Stomach (tissue), 4 donors: ENCODE measurements around the gene IFFO2.

Experiments used
- POLR2A ChIP-seq, 4 donors: fragments of 450-650 bp; IDR thresholded peaks; one replicate each; pipeline ENCODE4 v1.6.1; 2016; ENCODE audit warnings: antibody characterized with exemption in 4 of 4, control low read depth in 2 of 4, mild to moderate bottlenecking in 1 of 4, moderate library complexity in 1 of 4
- TF ChIP-seq, protein P1 (sequence below), 7 experiments: fragments of 450-650 bp in 4 of 7; fragments of 200-600 bp in 3 of 7; sonication (generic) in 3 of 7; IDR thresholded peaks; one replicate each; pipeline ENCODE4 v1.5.1; 2016 to 2019; ENCODE audit warnings: antibody characterized with exemption in 7 of 7, control low read depth in 2 of 7, mild to moderate bottlenecking in 1 of 7

DNA sequence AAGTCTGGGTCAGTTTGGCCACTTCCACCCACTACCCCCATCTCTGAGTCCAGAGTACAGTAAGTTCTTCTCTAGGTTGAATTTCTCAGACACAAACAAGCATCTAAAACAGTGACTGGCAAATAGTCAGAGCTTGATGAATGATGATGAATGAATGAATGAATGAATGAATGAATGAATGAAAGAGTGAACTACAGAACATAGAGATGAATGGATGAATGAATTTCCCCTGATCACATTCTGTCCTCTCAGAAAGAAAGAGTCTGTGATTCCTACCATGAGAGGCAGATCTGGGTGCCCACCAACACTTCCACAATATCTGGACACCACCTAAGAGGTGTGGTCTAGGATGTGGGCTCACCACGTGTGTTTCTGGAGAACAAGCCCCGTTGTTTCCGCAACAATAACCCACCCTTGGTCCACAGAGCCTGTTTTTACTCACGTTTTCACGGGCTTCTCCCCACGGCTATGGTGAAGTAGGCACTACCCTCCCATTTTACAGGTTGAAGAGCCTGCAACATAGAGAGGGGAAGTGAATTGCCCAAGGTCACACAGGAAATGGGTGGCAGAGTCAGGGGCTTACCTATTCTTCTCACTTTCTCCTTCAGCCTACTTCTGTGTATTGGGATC is 40.2 kb upstream of the IFFO2 start:
- TF ChIP-seq, protein P1, sequence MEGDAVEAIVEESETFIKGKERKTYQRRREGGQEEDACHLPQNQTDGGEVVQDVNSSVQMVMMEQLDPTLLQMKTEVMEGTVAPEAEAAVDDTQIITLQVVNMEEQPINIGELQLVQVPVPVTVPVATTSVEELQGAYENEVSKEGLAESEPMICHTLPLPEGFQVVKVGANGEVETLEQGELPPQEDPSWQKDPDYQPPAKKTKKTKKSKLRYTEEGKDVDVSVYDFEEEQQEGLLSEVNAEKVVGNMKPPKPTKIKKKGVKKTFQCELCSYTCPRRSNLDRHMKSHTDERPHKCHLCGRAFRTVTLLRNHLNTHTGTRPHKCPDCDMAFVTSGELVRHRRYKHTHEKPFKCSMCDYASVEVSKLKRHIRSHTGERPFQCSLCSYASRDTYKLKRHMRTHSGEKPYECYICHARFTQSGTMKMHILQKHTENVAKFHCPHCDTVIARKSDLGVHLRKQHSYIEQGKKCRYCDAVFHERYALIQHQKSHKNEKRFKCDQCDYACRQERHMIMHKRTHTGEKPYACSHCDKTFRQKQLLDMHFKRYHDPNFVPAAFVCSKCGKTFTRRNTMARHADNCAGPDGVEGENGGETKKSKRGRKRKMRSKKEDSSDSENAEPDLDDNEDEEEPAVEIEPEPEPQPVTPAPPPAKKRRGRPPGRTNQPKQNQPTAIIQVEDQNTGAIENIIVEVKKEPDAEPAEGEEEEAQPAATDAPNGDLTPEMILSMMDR (IDR thresholded peaks at IDR 0.05): no peak
- TF ChIP-seq POLR2A (IDR thresholded peaks at IDR 0.05): no peak
